IMR-90 (cell line): Measurements from ENCODE around the gene ROGDI. TPM values are rescaled to one million over a fixed set of nuclear protein-coding genes. Genes with fewer than 3 reads are reported as not detected.

Source experiments
- ATAC-seq: fragments of 200-7000 bp; cut with Tn5 transposase; 2 replicates; pipeline ENCODE4 v1.9.1; 2020; ENCODE audit warnings: low read depth, mild to moderate bottlenecking, moderate library complexity
- BruUV-seq: library from RNA; stranded (reverse); fragments of 400-500 nt; replicated peaks from 2 replicates; lab custom pipeline; 2021; lab: Mats Ljungman, UMichigan
- CTCF ChIA-PET: fragments of 300-600 bp; formaldehyde crosslinking; extraction: SDS; loops from one replicate; lab custom pipeline; 2021; ENCODE audit warnings: antibody characterized with exemption; lab: Yijun Ruan, JAX
- POLR2A ChIA-PET: fragments of 300-600 bp; sonication (Branson Sonifier 250); formaldehyde crosslinking; loops from one replicate; lab custom pipeline; 2022; ENCODE audit warnings: antibody characterized with exemption; ENCODE audit not compliant: unreplicated experiment; lab: Charles Lee
- DNase-seq: peaks from one replicate; pipeline ENCODE4 v3.0.0; 2013
- H2AFZ ChIP-seq: replicated peaks from 2 replicates; pipeline ENCODE3; 2013; ENCODE audit warnings: low read length, mild to moderate bottlenecking; ENCODE audit not compliant: poor library complexity
- H2AK5ac ChIP-seq: 2 replicates; pipeline ENCODE4 v1.6.1; 2013; ENCODE audit warnings: low read depth, low read length, inconsistent platforms
- H2AK9ac ChIP-seq: replicated peaks from 2 replicates; pipeline ENCODE3; 2013; ENCODE audit warnings: mild to moderate bottlenecking, low read depth, low read length, moderate library complexity; ENCODE audit not compliant: poor library complexity
- H2BK120ac ChIP-seq: 2 replicates; pipeline ENCODE4 v1.6.1; 2013; ENCODE audit warnings: low read depth, low read length, inconsistent platforms
- H2BK15ac ChIP-seq: 3 replicates; pipeline ENCODE4 v1.6.1; 2013; ENCODE audit warnings: low read depth, low read length, inconsistent platforms
- H2BK20ac ChIP-seq: 2 replicates; pipeline ENCODE4 v1.6.1; 2013; ENCODE audit warnings: low read depth, mild to moderate bottlenecking, inconsistent platforms, low read length, moderate library complexity
- H2BK5ac ChIP-seq: 2 replicates; pipeline ENCODE4 v1.6.1; 2013; ENCODE audit warnings: mild to moderate bottlenecking, low read depth, low read length, inconsistent platforms; ENCODE audit not compliant: poor library complexity, severe bottlenecking
- H3K14ac ChIP-seq: replicated peaks from 2 replicates; pipeline ENCODE4 v1.6.1; 2013; ENCODE audit warnings: low read depth, low read length, inconsistent platforms
- H3K18ac ChIP-seq: 2 replicates; pipeline ENCODE4 v1.6.1; 2013; ENCODE audit warnings: low read depth, low read length, control low read depth
- H3K23ac ChIP-seq: 2 replicates; pipeline ENCODE4 v1.6.1; 2013; ENCODE audit warnings: low read depth, low read length, inconsistent platforms
- H3K27ac ChIP-seq: 2 replicates; pipeline ENCODE4 v1.5.1; 2013; ENCODE audit warnings: mild to moderate bottlenecking, control low read depth, low read length; ENCODE audit not compliant: insufficient read depth
- H3K27me3 ChIP-seq: 2 replicates; pipeline ENCODE4 v1.6.1; 2013; ENCODE audit warnings: low read length; ENCODE audit not compliant: control insufficient read depth, insufficient read depth
- H3K36me3 ChIP-seq: 2 replicates; pipeline ENCODE4 v1.6.1; 2013; ENCODE audit warnings: low read length, mixed read lengths; ENCODE audit not compliant: control insufficient read depth, insufficient read depth
- H3K4ac ChIP-seq: 2 replicates; pipeline ENCODE4 v1.6.1; 2013; ENCODE audit warnings: low read depth, low read length, inconsistent platforms
- H3K4me1 ChIP-seq: 2 replicates; pipeline ENCODE4 v1.6.1; 2013; ENCODE audit warnings: low read length, mixed read lengths; ENCODE audit not compliant: control insufficient read depth, insufficient read depth
- H3K4me2 ChIP-seq: 2 replicates; pipeline ENCODE4 v1.6.1; 2013; ENCODE audit warnings: low read depth, mild to moderate bottlenecking, control low read depth, low read length, moderate library complexity
- H3K4me3 ChIP-seq: 2 replicates; pipeline ENCODE4 v1.5.1; 2013; ENCODE audit warnings: low read depth, mild to moderate bottlenecking, control low read depth, low read length, moderate library complexity; ENCODE audit not compliant: insufficient read depth
- H3K56ac ChIP-seq: 2 replicates; pipeline ENCODE4 v1.6.1; 2013; ENCODE audit warnings: low read length, inconsistent platforms; ENCODE audit not compliant: insufficient read depth; ENCODE audit errors: extremely low read depth
- H3K79me1 ChIP-seq, 2 experiments: 2 replicates each; pipeline ENCODE4 v1.6.1; 2013; ENCODE audit warnings: low read length in 2 of 2, inconsistent platforms in 1 of 2, low read depth in 1 of 2
- H3K9ac ChIP-seq: 2 replicates; pipeline ENCODE4 v1.6.1; 2013; ENCODE audit warnings: low read depth, low read length, control low read depth
- H3K9me1 ChIP-seq: 2 replicates; pipeline ENCODE4 v1.6.1; 2013; ENCODE audit warnings: low read length, inconsistent platforms; ENCODE audit not compliant: insufficient read depth
- H3K9me3 ChIP-seq: 2 replicates; pipeline ENCODE4 v1.6.1; 2013; ENCODE audit warnings: low read length; ENCODE audit not compliant: control insufficient read depth, insufficient read depth
- H4K20me1 ChIP-seq: 2 replicates; pipeline ENCODE4 v1.6.1; 2013; ENCODE audit warnings: low read length, inconsistent platforms; ENCODE audit not compliant: insufficient read depth
- H4K5ac ChIP-seq: 2 replicates; pipeline ENCODE4 v1.6.1; 2013; ENCODE audit warnings: mild to moderate bottlenecking, low read depth, low read length, control low read depth
- H4K8ac ChIP-seq, 2 experiments: 2 replicates each; pipeline ENCODE4 v1.6.1; 2013; ENCODE audit warnings: low read depth in 2 of 2, low read length in 2 of 2, control low read depth in 1 of 2, inconsistent platforms in 1 of 2
- H4K91ac ChIP-seq: 2 replicates; pipeline ENCODE4 v1.6.1; 2013; ENCODE audit warnings: low read depth, low read length, inconsistent platforms; ENCODE audit not compliant: insufficient read depth
- CEBPB ChIP-seq: IDR thresholded peaks from 2 replicates; pipeline ENCODE4 v1.6.1; 2012; ENCODE audit warnings: low read depth, low read length, improper control_type of control experiment
- CHD1 ChIP-seq: IDR thresholded peaks from 2 replicates; pipeline ENCODE4 v1.6.1; 2012; ENCODE audit warnings: low read depth, low read length, improper control_type of control experiment
- FOS ChIP-seq: fragments of 150-350 bp; IDR thresholded peaks from 2 replicates; pipeline ENCODE4 v1.6.1; 2016; ENCODE audit warnings: low read depth, low read length
- MAFK ChIP-seq: IDR thresholded peaks from 2 replicates; pipeline ENCODE4 v1.6.1; 2012; ENCODE audit warnings: low read depth, low read length, improper control_type of control experiment
- NFE2L2 ChIP-seq: fragments of 150-350 bp; IDR thresholded peaks from 2 replicates; pipeline ENCODE4 v1.6.1; 2016; ENCODE audit warnings: low read depth, mild to moderate bottlenecking, low read length
- POLR2A ChIP-seq: IDR thresholded peaks from 2 replicates; pipeline ENCODE4 v1.6.1; 2012; ENCODE audit warnings: mild to moderate bottlenecking, low read depth, low read length
- RAD21 ChIP-seq: IDR thresholded peaks from 2 replicates; pipeline ENCODE4 v1.6.1; 2012; ENCODE audit warnings: low read length, improper control_type of control experiment
- RCOR1 ChIP-seq: IDR thresholded peaks from 2 replicates; pipeline ENCODE4 v1.6.1; 2012; ENCODE audit warnings: mild to moderate bottlenecking, low read length, improper control_type of control experiment; ENCODE audit not compliant: insufficient replicate concordance
- RFX5 ChIP-seq: IDR thresholded peaks from 2 replicates; pipeline ENCODE4 v1.8.0; 2012; ENCODE audit warnings: low read depth, mild to moderate bottlenecking, low read length, moderate library complexity
- SMC3 ChIP-seq: fragments of 150-350 bp; IDR thresholded peaks from 2 replicates; pipeline ENCODE4 v1.6.1; 2016; ENCODE audit warnings: low read depth, mild to moderate bottlenecking, antibody characterized with exemption, low read length, moderate library complexity
- USF2 ChIP-seq: fragments of 150-350 bp; IDR thresholded peaks from 2 replicates; pipeline ENCODE4 v1.6.1; 2017; ENCODE audit warnings: mild to moderate bottlenecking, antibody characterized with exemption, low read length, low read depth
- WGBS, 2 experiments: methylation state at CpG; one replicate each; pipeline versions ENCODE4 v1.1.5 to v1.1.7; 2013; ENCODE audit warnings: missing lambda C conversion rate in 2 of 2; ENCODE audit not compliant: insufficient read length in 1 of 2; ENCODE audit errors: extremely low coverage in 2 of 2; 5-methylcytosine and 5-hydroxymethylcytosine counted together
- dilution Hi-C: fragments of 300-500 bp; cut with HindIII; formaldehyde crosslinking; loops from one replicate; pipeline ENCODE4 v1.14.3; 2018; ENCODE audit warnings: low sequenced_read_pairs; ENCODE audit not compliant: unreplicated experiment
- in situ Hi-C: fragments of 300-500 bp; cut with MboI; formaldehyde crosslinking; loops from 3 replicates; pipeline ENCODE4 v1.14.3; 2019; ENCODE audit warnings: low sequenced_read_pairs, inconsistent platforms, mixed read lengths
- intact Hi-C: fragments of 100-400 bp; cut with micrococcal nuclease; formaldehyde crosslinking; loops from 2 replicates; pipeline ENCODE4 v1.10.0; 2022
- polyA plus RNA-seq, 3 experiments: library from polyadenylated mRNA; depleted of rRNA; stranded (reverse); fragments of >200 nt; gene quantifications; 2 replicates each; pipeline ENCODE4 v1.2.3, GENCODE V29; 2012; ENCODE audit warnings: low replicate concordance in 1 of 3
- total RNA-seq: library from RNA; depleted of rRNA; stranded (reverse); fragments of >200 nt; gene quantifications from 2 replicates; pipeline ENCODE4 v1.2.3, GENCODE V29; 2012

ROGDI gene
- total and polyA plus RNA-seq, 2 of the 4 experiments (the other 2 are of a cell fraction) = 13.6 to 27.1 TPM

- Histone ChIP-seq H3K9me1 (no peaks in the 10 kb centered on the region), H3K36me3 (no peaks in the 10 kb centered on the region), H3K23ac (no peak overlapping the region), H3K79me1 (no peaks in the 10 kb centered on the region), H4K20me1 (no peaks in the 10 kb centered on the region), H3K4me2 (no peak overlapping the region), H3K14ac (no peak overlapping the region), H3K56ac (no peak overlapping the region), H3K27me3 (0 out of 2 replicates have a peak, but pooled peaks cover 2% of the 10 kb centered on the region), H2BK5ac (no peak overlapping the region), H2BK20ac (no peak overlapping the region), H2AK9ac (no peak overlapping the region), H3K18ac (no peak overlapping the region), H4K5ac (no peak overlapping the region), H3K4me1 (no peaks in the 10 kb centered on the region), H3K27ac (no peak overlapping the region), H2AK5ac (no peak overlapping the region), H2AFZ (no peak overlapping the region), H2BK120ac (no peak overlapping the region), H3K9me3 (no peaks in the 10 kb centered on the region), H2BK15ac (no peak overlapping the region), H3K9ac (no peak overlapping the region), H3K4me3 (no peak overlapping the region), H4K8ac (no peak overlapping the region), H4K91ac (no peak overlapping the region), H3K4ac (no peak overlapping the region)
- DNase-seq (no peak), ATAC-seq (no peak)
- POLR2A ChIA-PET = no interaction called here
- TF ChIP-seq CHD1 (no peak), FOS (no peak), RAD21 (no peak), USF2 (no peak), CEBPB (no peak), NFE2L2 (no peak), SMC3 (no peak), POLR2A (no peak), RFX5 (no peak), RCOR1 (no peak), MAFK (no peak)
- 89% methylated on average over 3 of the region's 5 CpGs; no CpG with 5 or more reads in 1 of the 2 experiments for WGBS, 2 experiments
- CTCF ChIA-PET = no interaction called here
- in situ Hi-C loops = no loop called here
- no TSS peak for BruUV-seq
- intact Hi-C loops = no loop called here
- dilution Hi-C loops = no loop called here
These were observed 24.4 kb downstream of the ROGDI start for GRCh38 chr16:4778050-4778392.
